GM12801 (cell line): ENCODE measurements around the gene ZNF668.

Source experiments
- CTCF ChIP-seq: IDR thresholded peaks from one replicate; pipeline ENCODE4 v1.5.1; 2011; ENCODE audit warnings: control low read depth; ENCODE audit not compliant: insufficient read length; ENCODE audit errors: extremely low read depth

The ZNF668 gene

GRCh38 chr16:31077024-31077423, 3.0 kb upstream of the ZNF668 start:
- no peak for TF ChIP-seq CTCF

GRCh38 chr16:31076319-31076718, 2.3 kb upstream of the ZNF668 start:
- TF ChIP-seq CTCF, result no peak

- no peak for TF ChIP-seq CTCF
These were observed 759 bp upstream of the ZNF668 start for GRCh38 chr16:31074814-31075183.

GRCh38 chr16:31073142-31073969, 684 bp downstream of the ZNF668 start:
- no peak for TF ChIP-seq CTCF

- TF ChIP-seq CTCF, result no peak
These were observed 1.4 kb downstream of the ZNF668 start for GRCh38 chr16:31072540-31073141.

- TF ChIP-seq CTCF, result no peak
These were observed 2.2 kb downstream of the ZNF668 start for GRCh38 chr16:31071861-31072260.

- no peak for TF ChIP-seq CTCF
These were observed 6.7 kb downstream of the ZNF668 start for GRCh38 chr16:31067342-31067741.
